B cell (primary cell): ENCODE data around the gene TET2.

Experiments used
- CTCF ChIP-seq: fragments of 200-600 bp; IDR thresholded peaks from one replicate; pipeline ENCODE4 v1.8.0; 2022; ENCODE audit warnings: antibody characterized with exemption, mild to moderate bottlenecking
- EZH2 ChIP-seq: IDR thresholded peaks from 2 replicates; pipeline ENCODE4 v1.6.1; 2012; ENCODE audit warnings: borderline replicate concordance, low read depth, mild to moderate bottlenecking, moderate library complexity, low read length; ENCODE audit not compliant: insufficient read depth, poor library complexity, severe bottlenecking

DNA sequence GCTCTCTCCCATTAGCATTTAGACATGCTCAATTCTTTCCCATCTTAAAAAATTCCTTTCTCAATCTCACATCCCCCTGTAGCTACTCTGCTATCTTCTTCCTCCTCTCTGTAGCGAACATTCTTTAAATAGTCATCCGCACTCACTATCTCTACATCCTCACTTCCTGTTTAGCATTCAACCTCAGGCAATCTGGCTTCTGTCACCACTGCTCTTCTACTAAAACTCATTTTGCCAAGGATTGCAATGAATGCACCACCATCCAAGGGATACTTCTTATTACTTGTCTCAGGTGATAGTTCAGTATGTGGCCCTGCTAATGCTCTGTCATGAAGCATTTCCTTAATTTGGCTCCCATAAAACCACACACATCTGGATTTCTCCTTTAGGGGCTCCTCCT is 10.9 kb upstream of the TET2 start:
- TF ChIP-seq CTCF (no peak), EZH2 (no peak)
